Calu3 (cell line): ENCODE results near the gene ULBP1. TPM values are rescaled to one million over a fixed set of nuclear protein-coding genes. Genes with fewer than 3 reads are reported as not detected.
A peak's percentile ranks its signal among the peaks of the same experiment; 100 is the strongest.

Source experiments
- BruUV-seq: library from RNA; stranded (reverse); fragments of 400-500 nt; replicated peaks from 2 replicates; lab custom pipeline; 2021; lab: Mats Ljungman, UMichigan
- CTCF ChIA-PET: fragments of 300-600 bp; sonication (Branson Sonifier 250); formaldehyde crosslinking; loops from one replicate; lab custom pipeline; 2022; ENCODE audit warnings: antibody characterized with exemption; lab: Charles Lee
- DNase-seq: peaks from one replicate; pipeline ENCODE4 v3.0.0; 2022
- H3K27ac Mint-ChIP-seq: one replicate; pipeline ENCODE4 v1.8.0; 2022; ENCODE audit warnings: mixed read lengths; ENCODE audit not compliant: unreplicated experiment
- H3K27me3 Mint-ChIP-seq: one replicate; pipeline ENCODE4 v1.8.0; 2022; ENCODE audit warnings: mixed read lengths; ENCODE audit not compliant: unreplicated experiment
- H3K36me3 Mint-ChIP-seq: one replicate; pipeline ENCODE4 v1.8.0; 2022; ENCODE audit warnings: mild to moderate bottlenecking, moderate library complexity, mixed read lengths; ENCODE audit not compliant: insufficient read depth, unreplicated experiment
- H3K4me1 Mint-ChIP-seq: one replicate; pipeline ENCODE4 v1.8.0; 2022; ENCODE audit warnings: mild to moderate bottlenecking, low read depth, mixed read lengths; ENCODE audit not compliant: unreplicated experiment
- H3K4me3 Mint-ChIP-seq: one replicate; pipeline ENCODE4 v1.8.0; 2022; ENCODE audit warnings: mild to moderate bottlenecking, low read depth, moderate library complexity, mixed read lengths; ENCODE audit not compliant: unreplicated experiment
- H3K9me3 Mint-ChIP-seq: one replicate; pipeline ENCODE4 v1.8.0; 2022; ENCODE audit warnings: low read depth, mixed read lengths; ENCODE audit not compliant: unreplicated experiment
- intact Hi-C: fragments of 100-400 bp; cut with micrococcal nuclease; formaldehyde crosslinking; loops from one replicate; pipeline ENCODE4 v1.10.0; 2022; ENCODE audit not compliant: unreplicated experiment
- total RNA-seq: library from RNA; stranded (reverse); gene quantifications from 2 replicates; pipeline ENCODE4 v1.2.3, GENCODE V29; 2022
- TF ChIP-seq, protein P1 (sequence below): fragments of 200-600 bp; IDR thresholded peaks from one replicate; pipeline ENCODE4 v1.8.0; 2022; ENCODE audit warnings: antibody characterized with exemption; ENCODE audit not compliant: unreplicated experiment

Gene ULBP1
- total RNA-seq, 1 experiment from 2014 or later, result 2.5 TPM

DNA sequence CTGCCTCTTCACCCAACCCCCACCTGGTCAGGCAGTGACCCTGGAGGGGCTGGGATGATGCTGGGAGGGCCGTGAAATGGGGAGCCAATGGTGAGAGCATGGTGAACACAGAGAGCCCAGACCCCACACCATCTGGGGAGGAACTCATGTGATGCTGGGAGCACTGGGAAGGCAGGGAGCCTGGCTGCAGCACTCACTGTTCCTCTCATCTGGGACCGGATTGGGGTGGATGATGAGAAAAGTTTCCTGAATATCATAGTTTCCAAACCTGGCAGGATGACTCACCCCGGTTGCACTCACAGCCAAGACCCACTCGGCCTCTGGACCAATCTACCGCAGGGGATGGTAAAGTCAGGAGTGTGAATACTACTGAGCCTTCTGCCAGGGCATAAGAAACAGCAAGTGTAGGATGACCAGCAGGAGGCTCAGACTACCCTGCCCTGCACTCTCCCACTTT, 21.8 kb downstream of the ULBP1 start:
- TF ChIP-seq, protein P1, sequence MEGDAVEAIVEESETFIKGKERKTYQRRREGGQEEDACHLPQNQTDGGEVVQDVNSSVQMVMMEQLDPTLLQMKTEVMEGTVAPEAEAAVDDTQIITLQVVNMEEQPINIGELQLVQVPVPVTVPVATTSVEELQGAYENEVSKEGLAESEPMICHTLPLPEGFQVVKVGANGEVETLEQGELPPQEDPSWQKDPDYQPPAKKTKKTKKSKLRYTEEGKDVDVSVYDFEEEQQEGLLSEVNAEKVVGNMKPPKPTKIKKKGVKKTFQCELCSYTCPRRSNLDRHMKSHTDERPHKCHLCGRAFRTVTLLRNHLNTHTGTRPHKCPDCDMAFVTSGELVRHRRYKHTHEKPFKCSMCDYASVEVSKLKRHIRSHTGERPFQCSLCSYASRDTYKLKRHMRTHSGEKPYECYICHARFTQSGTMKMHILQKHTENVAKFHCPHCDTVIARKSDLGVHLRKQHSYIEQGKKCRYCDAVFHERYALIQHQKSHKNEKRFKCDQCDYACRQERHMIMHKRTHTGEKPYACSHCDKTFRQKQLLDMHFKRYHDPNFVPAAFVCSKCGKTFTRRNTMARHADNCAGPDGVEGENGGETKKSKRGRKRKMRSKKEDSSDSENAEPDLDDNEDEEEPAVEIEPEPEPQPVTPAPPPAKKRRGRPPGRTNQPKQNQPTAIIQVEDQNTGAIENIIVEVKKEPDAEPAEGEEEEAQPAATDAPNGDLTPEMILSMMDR, result no peak
- H3K4me1 Mint-ChIP-seq, result peaks cover 9% of the 10 kb centered on the region
- no peak overlapping the region for H3K4me3 Mint-ChIP-seq
- no peak for DNase-seq
- H3K36me3 Mint-ChIP-seq, result peaks cover 6% of the 10 kb centered on the region
- no peak overlapping the region for H3K27ac Mint-ChIP-seq
- H3K27me3 Mint-ChIP-seq, result peaks cover 81% of the 10 kb centered on the region
- BruUV-seq, result no TSS peak
- intact Hi-C loops, result no loop called here
- CTCF ChIA-PET, result no interaction called here
- H3K9me3 Mint-ChIP-seq, result peaks cover 4% of the 10 kb centered on the region

DNA sequence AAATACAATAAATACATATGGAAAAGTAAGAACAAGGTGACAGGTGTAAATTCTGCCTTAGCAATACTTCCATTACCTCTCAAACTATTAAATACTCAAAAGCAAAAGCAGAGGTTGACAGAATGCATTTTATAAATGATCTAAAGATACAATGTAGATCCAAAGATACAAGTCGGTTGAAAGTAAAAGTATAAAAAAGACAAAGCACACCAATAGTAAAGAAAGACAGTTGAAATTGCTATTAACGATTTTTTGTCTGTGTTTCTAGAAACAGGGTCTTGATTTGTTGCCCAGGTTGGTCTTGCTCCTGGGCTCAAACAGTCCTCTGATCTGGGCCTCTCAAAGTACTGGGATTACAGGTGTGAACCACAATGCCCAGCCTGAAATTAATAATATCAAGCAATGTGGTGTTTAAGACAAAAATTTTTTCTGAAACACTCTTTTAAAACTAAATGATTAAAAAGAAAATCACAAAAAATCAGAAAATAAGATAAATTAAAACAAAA, 23.9 kb downstream of the ULBP1 start:
- Mint-ChIP-seq H3K9me3 (peaks cover 4% of the 10 kb centered on the region), H3K4me3 (no peak overlapping the region), H3K4me1 (peaks cover 21% of the 10 kb centered on the region), H3K27me3 (peaks cover 81% of the 10 kb centered on the region), H3K36me3 (peaks cover 6% of the 10 kb centered on the region), H3K27ac (no peak overlapping the region)
- CTCF ChIA-PET, result no interaction called here
- intact Hi-C loops, result no loop called here
- TF ChIP-seq, protein P1, result no peak
- no TSS peak for BruUV-seq
- DNase-seq, result no peak

DNA sequence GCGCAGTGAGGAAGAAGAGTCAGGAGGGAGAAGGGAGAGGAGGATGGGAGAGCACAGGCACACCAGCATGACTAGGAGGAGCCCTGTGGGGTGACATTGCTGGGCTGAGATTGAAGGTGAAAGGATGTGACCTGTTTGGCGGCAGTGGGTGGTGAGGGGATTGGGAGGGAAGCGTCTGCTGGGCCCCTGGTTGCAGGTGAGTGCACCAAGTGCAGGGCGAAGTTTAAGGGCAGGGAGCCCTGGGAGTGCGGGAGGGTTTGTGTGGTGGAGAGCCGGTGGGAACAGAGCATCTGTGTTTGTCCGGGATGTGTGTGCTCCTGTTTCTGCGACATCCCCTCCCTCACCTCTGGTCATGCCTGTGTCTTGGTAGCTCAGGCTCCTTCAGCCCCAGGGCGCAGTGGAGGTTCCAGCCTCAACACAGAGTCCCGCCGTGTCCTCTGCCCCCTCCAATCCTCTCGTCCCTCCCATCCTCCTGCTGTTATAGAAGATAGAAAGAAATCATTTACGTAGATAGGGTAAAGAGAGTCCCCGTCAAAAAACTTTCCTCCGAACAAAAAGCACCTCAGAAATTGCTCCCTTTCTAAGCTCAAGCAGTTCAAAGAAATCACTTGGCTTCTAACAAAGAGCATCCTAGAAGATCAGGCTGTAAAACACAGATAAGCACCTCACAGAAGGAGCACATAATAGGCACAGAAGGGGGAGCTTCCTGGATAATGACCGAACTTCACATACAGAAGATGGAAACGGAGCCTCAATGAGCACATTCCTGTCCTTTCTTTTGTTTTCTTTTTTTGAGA, 25.0 kb downstream of the ULBP1 start:
- H3K9me3 Mint-ChIP-seq, result peaks cover 4% of the 10 kb centered on the region
- intact Hi-C loops, result no loop called here
- H3K4me3 Mint-ChIP-seq, result no peak overlapping the region
- no peak overlapping the region for H3K27ac Mint-ChIP-seq
- DNase-seq, result no peak
- peaks cover 21% of the 10 kb centered on the region for H3K4me1 Mint-ChIP-seq
- peaks cover 81% of the 10 kb centered on the region for H3K27me3 Mint-ChIP-seq
- BruUV-seq, result no TSS peak
- CTCF ChIA-PET, result no interaction called here
- TF ChIP-seq, protein P1, result no peak
- peaks cover 6% of the 10 kb centered on the region for H3K36me3 Mint-ChIP-seq

DNA sequence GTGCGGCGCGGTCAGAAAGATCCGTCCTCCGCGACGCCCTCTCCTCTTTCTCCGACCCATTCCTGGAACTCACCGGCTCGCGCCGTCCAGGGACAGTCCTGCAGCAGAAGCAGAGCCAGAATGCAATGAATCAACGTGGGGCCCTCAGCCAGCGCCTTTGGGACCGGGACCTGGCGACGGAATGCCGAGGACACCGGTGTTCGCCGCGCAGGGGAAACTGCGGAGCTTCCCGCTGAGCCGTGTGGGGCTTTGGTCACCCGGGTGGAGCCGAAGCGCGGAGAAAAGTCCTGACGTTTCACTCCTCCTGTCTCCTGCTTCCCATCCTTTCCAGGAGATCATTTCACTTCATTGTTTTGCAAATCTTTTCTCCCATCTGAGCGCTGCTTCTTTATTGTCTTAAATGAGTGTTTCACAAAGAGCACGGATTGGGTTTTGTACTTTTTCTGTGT, 26.5 kb downstream of the ULBP1 start:
- TF ChIP-seq, protein P1, result no peak
- H3K9me3 Mint-ChIP-seq, result peaks cover 4% of the 10 kb centered on the region
- DNase-seq, result no peak
- peaks cover 21% of the 10 kb centered on the region for H3K4me1 Mint-ChIP-seq
- H3K27ac Mint-ChIP-seq, result no peak overlapping the region
- H3K36me3 Mint-ChIP-seq, result peaks cover 6% of the 10 kb centered on the region
- no TSS peak for BruUV-seq
- peaks cover 80% of the 10 kb centered on the region for H3K27me3 Mint-ChIP-seq
- intact Hi-C loops, result no loop called here
- CTCF ChIA-PET, result no interaction called here
- peak overlapping the region; percentile 57 for H3K4me3 Mint-ChIP-seq
